OCI-LY7 (cell line): ENCODE results near the gene ZPBP.

Experiments used
- EZH2phosphoT487 ChIP-seq: fragments of 200-600 bp; sonication (generic); IDR thresholded peaks from 2 replicates; pipeline ENCODE4 v1.6.1; 2018; ENCODE audit warnings: low read depth, borderline replicate concordance, mild to moderate bottlenecking, mixed run types, antibody characterized with exemption, low read length, moderate library complexity, mixed read lengths
- TF ChIP-seq, protein P1 (sequence below): fragments of 200-600 bp; sonication (generic); conservative IDR thresholded peaks from 2 replicates; pipeline ENCODE4 v1.5.1; 2014; ENCODE audit warnings: mild to moderate bottlenecking, antibody characterized with exemption, low read length, moderate library complexity, mixed read lengths

DNA sequence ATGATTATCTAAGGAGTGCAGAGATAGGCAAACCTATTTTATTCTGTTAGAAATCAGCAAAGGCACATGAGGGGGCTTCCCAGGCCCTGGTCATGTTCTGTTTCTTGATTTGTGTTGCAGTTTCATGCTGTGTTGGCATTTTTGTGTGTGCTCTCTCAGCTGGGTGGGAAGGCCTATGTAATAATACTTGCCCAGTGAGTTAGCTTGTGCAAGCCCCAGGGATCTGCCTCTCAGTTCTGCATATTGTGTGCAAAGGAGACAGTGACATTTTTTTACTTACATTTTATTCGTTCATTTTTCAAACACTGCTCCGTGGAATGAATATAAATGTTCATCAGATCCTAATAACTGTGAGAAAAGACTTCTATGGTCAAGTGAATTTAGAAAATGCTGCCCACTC lies 200.6 kb downstream of the ZPBP start:
- TF ChIP-seq, protein P1, sequence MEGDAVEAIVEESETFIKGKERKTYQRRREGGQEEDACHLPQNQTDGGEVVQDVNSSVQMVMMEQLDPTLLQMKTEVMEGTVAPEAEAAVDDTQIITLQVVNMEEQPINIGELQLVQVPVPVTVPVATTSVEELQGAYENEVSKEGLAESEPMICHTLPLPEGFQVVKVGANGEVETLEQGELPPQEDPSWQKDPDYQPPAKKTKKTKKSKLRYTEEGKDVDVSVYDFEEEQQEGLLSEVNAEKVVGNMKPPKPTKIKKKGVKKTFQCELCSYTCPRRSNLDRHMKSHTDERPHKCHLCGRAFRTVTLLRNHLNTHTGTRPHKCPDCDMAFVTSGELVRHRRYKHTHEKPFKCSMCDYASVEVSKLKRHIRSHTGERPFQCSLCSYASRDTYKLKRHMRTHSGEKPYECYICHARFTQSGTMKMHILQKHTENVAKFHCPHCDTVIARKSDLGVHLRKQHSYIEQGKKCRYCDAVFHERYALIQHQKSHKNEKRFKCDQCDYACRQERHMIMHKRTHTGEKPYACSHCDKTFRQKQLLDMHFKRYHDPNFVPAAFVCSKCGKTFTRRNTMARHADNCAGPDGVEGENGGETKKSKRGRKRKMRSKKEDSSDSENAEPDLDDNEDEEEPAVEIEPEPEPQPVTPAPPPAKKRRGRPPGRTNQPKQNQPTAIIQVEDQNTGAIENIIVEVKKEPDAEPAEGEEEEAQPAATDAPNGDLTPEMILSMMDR: no peak
- TF ChIP-seq EZH2phosphoT487: no peak
